ENCODE data around the gene MEX3A.
"Not testable (repeated sequence)": the region's sequence is repeated elsewhere in the genome, so short reads cannot be mapped to it uniquely, and the experiment has no call there.

Gene MEX3A

DNA sequence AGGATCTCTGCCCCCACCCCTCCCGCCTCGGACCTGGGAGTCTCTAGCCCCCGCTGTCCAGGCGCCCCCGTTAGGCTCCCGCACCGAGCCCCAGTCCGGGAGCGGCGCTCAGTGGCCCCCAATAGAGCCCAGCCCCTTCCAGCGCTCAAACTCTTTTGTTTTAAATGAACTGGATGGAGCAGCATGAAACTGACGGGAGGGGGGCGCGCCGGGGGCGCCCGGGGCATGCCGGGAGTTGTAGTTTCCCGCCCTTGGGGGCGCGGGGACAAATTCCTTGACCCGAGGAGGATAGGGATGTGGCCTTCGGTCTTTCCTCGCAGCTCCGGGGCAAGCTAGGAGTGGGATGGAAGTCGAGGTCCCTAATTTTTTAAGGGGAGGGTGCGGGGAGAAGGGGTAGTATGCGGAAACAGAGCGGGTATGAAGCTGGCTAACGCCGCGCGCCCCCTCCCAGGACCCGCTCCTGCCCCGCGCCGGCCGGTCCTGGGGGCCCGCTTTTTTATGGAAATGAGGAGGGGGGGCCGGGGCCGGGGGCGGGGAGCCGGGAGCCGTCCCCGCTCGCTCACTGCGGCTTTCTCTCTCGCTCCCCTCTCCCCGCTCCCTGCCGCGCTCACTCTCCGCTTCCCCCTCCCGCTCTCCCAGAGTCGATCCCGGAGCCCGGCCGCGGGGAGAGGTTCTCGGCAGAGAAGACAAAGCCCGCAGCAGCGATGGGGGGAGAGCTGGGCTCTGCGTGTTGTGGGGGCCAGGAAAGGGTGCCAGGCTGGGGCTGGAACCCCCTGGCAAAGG lies at the start of gene MEX3A:
MEX3A (minus strand) TSS at position 157 of the 783 bp plus-strand sequence. CDS start 467 bp downstream, outside the sequence.
- peak; percentile 97 for DNase-seq (ENCODE audit: low spot score)

GRCh38 chr1:156130578-156130942 lies 48.3 kb upstream of the MEX3A start:
- no peak for DNase-seq (ENCODE audit: low spot score)

- DNase-seq (ENCODE audit: low spot score), result peak; percentile 88
Measured at GRCh38 chr1:156129687-156130577, 47.7 kb upstream of the MEX3A start.

DNA sequence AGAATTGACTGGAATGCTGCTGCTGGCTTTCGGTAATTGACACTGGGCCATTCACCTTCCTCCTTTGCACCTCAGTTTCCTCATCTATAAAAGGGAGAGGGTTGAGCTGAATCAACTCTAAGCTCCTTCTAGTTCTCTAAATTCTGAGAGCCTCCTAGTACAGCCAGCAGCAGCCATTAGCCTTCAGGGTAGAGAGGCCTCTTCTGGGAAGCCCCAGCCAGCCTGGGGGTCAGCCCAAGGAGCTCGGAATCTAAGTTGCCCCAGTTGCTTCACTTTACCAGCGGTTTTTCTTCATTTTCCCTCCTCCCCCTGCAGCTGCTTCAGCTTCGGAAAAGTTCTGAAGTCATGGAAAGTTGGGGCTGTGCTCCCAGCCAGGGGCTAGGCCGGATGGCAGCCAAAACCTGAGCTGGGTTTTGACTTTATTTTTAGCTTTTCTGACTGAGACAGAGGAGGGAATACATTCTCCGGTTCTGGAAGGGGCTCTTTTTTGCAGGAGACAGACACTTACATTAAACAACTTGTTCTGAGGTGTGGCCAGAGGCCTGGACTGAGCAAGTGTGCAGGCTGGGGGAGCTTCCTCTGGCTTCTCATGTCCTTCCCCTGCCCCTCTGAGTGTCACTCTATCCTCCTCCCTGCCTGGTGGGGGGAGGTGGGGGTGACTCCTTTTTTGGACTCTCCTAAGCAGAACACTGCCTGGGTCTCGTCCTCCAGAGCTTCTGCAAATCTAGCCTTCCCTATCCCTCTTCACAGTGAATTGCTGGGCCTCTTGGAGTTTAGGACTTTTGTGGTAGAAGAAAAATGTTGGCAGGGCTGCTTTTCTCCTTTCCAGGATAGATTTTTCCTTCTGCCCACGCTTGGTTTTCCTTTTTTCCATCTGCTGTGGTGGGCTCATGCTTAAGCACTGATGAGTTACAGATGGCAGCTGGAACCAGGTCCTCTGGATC lies 46.7 kb upstream of the MEX3A start:
- DNase-seq (ENCODE audit: low spot score), result peak; percentile 91

DNA sequence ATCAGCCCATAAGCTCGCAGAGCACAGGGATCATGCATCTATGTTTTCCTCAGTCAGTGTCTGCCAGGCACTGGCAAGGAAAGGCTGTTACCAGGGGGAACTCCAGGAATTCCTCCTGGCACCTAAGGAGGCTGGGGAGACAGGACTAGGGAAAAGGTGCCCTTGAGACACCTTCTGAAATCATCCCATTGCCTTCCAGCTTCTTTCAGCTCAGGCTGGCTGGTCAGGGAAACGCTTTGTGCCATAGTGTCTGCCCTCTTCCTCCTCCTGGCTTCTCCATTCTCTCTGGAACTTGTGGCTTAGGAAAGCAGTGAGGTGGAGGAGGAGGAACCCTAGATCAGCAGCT lies 46.0 kb upstream of the MEX3A start:
- no peak for DNase-seq (ENCODE audit: low spot score)

DNA sequence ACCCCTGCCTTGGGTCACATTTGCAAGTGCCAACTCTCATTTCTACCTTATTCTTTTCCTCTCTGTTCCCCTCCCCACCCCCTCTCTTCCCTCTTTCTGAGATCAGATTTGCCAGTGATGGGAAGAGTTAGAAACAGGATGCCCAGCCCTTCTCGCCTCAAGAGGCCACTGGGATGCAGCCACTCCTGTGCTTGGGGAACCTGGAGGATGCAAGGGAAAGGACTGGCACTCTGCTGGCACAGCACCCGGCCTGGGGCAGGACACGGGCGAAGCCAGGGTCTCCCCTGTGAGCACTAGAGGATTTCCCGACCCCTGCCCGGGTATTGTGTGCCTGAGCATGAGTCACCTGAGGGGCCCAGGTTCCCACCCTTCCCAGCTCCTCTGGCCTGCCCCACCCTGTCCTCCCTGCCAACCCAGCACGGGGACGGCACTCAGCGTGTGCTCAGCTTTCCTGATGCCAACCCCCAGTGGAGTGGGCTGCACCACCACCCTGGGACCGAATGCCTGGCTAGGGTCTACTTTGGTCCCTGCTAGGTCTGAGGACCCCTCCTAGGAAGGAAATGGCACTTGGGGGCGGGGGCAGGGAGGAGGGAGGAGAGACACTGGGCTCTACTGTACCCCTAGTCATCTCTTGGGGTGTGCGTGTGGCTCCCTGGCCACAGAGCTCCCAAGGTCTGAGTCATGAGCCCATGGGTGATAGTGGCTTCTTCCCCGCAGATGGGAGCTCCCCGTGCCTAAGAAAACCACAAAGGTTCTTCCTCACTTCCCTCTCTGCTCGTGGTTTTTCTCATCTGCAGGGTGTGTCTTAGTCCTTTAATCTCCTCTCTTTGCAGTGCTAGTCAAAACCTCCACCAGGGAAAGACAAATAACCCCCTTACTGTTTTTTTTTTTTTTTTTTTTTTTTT lies 44.6 kb upstream of the MEX3A start:
- no peak for DNase-seq (ENCODE audit: low spot score)

- peak; percentile 90 for DNase-seq (ENCODE audit: low spot score)
Measured at GRCh38 chr1:156126043-156126629, 43.9 kb upstream of the MEX3A start.

- DNase-seq (ENCODE audit: low spot score), result not testable (repeated sequence)
Measured at GRCh38 chr1:156125544-156125943, 43.3 kb upstream of the MEX3A start.

- DNase-seq (ENCODE audit: low spot score), result no peak
Measured at GRCh38 chr1:156124557-156125483, 42.6 kb upstream of the MEX3A start.

GRCh38 chr1:156123356-156124196 lies 41.3 kb upstream of the MEX3A start:
- DNase-seq (ENCODE audit: low spot score), result peak; percentile 94

- DNase-seq (ENCODE audit: low spot score), result no peak
Measured at GRCh38 chr1:156122519-156123355, 40.5 kb upstream of the MEX3A start.

GRCh38 chr1:156122086-156122485 lies 39.8 kb upstream of the MEX3A start:
- DNase-seq (ENCODE audit: low spot score), result no peak

DNA sequence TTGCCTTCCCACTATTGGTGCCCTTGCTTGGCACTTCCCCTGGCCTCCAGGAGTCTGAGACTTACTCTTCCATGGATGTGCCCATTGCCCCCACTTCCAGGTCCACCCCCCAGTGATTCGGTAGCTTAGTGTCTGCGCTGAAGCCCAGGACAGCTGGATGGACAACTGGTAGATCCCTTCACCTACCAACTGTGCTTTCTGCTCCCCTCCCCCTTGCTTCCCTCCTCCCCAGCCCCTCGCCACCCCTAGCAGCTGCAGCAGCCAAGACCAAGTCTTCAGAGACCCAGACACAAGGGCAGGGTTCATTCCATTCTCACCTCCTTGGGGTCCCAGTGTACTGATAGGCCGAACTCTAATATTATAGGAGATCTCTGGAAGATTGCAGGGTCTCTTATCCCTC lies 39.2 kb upstream of the MEX3A start:
- DNase-seq (ENCODE audit: low spot score), result no peak

DNA sequence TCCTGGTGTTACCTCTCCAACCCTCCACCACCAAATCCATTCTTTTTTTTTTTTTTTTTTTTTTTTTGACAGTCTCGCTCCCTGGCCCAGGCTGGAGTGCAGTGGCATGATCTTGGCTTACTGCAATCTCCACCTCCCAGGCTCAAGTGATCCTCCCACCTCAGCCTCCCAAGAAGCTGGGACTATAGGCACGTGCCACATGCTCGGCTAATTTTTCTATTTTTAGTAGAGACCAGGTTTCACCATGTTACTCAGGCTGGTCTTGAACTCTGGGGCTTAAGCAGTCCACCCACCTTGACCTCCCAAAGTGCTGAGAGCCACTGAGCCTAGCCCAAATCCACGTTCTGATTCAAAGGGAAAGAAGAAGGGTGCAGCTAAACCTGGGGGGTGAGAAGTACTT lies 38.7 kb upstream of the MEX3A start:
- DNase-seq (ENCODE audit: low spot score), result not testable (repeated sequence)

- DNase-seq (ENCODE audit: low spot score), result no peak
Measured at GRCh38 chr1:156120318-156120717, 38.1 kb upstream of the MEX3A start.

GRCh38 chr1:156119503-156120209 lies 37.4 kb upstream of the MEX3A start:
- no peak for DNase-seq (ENCODE audit: low spot score)
